Measurements from ENCODE around the gene ZFHX3. TPM values are rescaled to one million over a fixed set of nuclear protein-coding genes. Genes with fewer than 3 reads are reported as not detected.
"Not testable (repeated sequence)": the region's sequence is repeated elsewhere in the genome, so short reads cannot be mapped to it uniquely, and the experiment has no call there.

Gene ZFHX3
- total RNA-seq, 1 donor from 2014 or later, result 1.2 TPM

DNA sequence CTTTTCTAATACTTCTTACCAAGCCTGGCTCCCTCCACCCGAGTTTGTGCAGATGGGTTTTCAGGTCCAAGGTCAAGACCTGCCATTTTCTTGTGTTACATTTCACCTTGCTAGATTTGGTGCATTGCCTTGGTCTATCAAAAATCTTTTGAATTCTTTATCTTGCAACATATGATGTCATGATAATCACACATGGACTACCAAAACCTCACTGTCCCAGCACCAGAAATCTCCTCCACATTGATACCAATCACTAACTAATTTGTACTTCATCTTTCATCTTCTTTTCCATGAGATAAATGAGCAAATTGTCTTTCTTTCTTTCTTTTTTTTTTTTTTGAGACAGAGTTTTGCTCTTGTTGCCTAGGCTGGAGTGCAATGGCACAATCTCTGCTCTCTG lies 33.0 kb upstream of the ZFHX3 start:
- H3K27me3 Mint-ChIP-seq (ENCODE audit: low read depth), result peaks cover 2% of the 10 kb centered on the region
- H3K4me1 Mint-ChIP-seq (ENCODE audit: low read depth), result no peaks in the 10 kb centered on the region
- no peaks in the 10 kb centered on the region for H3K36me3 Mint-ChIP-seq (ENCODE audit: low read depth)

DNA sequence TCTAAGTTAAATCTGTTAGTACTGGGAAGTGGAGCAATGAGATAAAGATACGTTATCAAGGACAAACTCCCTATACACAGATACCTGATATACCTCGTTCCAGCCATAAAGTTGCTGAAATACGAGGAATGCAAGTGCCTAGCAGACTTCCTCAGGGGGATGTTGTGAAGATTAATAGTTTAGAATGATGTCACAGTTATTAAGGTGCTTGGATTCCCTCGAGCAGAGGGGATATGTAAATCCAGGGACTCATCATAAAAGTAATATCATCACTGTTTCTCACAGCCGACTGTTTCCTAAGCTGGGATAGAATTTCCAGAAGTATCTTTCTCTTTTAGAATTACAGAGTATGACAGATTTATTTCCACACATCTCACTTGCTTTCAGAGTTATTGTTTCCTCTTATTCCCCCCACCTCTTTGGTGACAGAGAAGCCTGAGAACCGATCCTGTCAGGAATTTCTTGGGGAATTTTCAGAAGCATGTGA lies 28.4 kb upstream of the ZFHX3 start:
- Mint-ChIP-seq H3K27ac (no peak overlapping the region), H3K4me1 (ENCODE audit: low read depth) (no peaks in the 10 kb centered on the region), H3K4me3 (ENCODE audit: low read depth) (no peak overlapping the region), H3K9me3 (no peaks in the 10 kb centered on the region), H3K36me3 (ENCODE audit: low read depth) (no peaks in the 10 kb centered on the region), H3K27me3 (ENCODE audit: low read depth) (peaks cover 12% of the 10 kb centered on the region)
- DNase-seq (ENCODE audit: low spot score), result no peak
- intact Hi-C loops (cut with micrococcal nuclease), result no loop called here

More for the DNA sequence above, 33.0 kb upstream of the ZFHX3 start:
- intact Hi-C loops (cut with micrococcal nuclease), result no loop called here
- Mint-ChIP-seq H3K27ac (no peak overlapping the region), H3K4me3 (ENCODE audit: low read depth) (no peak overlapping the region), H3K9me3 (peaks cover 5% of the 10 kb centered on the region)
- no peak for DNase-seq (ENCODE audit: low spot score)

DNA sequence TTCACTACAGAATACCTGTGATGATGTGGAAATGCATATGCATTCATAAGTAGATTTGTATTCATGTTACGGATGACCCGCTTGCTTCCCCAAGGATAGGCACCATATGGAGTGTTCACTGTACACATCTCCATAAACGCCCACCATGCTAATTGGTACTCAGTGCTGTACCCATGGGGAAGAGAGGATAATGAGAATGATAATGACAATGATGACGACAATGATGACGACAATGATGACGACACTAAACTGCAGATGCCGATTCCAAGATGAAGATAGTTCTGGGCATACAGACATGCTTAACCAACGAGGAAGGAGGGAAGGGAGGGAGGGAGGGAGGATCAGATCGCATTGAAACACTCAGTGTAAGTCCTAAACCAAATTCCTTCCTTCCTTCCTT lies 26.5 kb upstream of the ZFHX3 start:
- no peak overlapping the region for H3K4me3 Mint-ChIP-seq (ENCODE audit: low read depth)
- peaks cover 28% of the 10 kb centered on the region for H3K27me3 Mint-ChIP-seq (ENCODE audit: low read depth)
- no peaks in the 10 kb centered on the region for H3K36me3 Mint-ChIP-seq (ENCODE audit: low read depth)
- no peak overlapping the region for H3K27ac Mint-ChIP-seq
- intact Hi-C loops (cut with micrococcal nuclease), result no loop called here
- H3K9me3 Mint-ChIP-seq, result no peaks in the 10 kb centered on the region
- DNase-seq (ENCODE audit: low spot score), result no peak
- peaks cover 4% of the 10 kb centered on the region for H3K4me1 Mint-ChIP-seq (ENCODE audit: low read depth)

DNA sequence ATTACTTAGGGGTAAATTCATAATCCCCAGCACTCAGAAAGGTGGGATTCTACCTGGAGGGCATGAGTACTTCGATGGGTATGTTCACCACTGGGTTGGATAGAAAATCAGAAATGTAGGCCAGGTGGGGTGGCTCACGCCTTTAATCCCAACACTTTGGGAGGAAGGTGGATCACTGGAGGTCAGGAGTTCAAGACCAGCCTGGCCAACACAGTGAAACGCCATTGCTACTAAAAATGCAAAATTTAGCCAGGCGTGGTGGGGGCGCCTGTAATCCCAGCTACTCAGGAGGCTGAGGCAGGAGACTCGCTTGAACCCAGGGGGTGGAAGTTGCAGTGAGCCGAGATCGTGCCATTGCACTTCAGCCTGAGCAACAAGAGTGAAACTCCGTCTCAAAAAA lies 24.1 kb upstream of the ZFHX3 start:
- H3K36me3 Mint-ChIP-seq (ENCODE audit: low read depth); H3K4me1 Mint-ChIP-seq (ENCODE audit: low read depth); intact Hi-C loops (cut with micrococcal nuclease); H3K4me3 Mint-ChIP-seq (ENCODE audit: low read depth); H3K27ac Mint-ChIP-seq; H3K9me3 Mint-ChIP-seq; DNase-seq (ENCODE audit: low spot score): not testable (repeated sequence)
- H3K27me3 Mint-ChIP-seq (ENCODE audit: low read depth), result peaks cover 46% of the 10 kb centered on the region

DNA sequence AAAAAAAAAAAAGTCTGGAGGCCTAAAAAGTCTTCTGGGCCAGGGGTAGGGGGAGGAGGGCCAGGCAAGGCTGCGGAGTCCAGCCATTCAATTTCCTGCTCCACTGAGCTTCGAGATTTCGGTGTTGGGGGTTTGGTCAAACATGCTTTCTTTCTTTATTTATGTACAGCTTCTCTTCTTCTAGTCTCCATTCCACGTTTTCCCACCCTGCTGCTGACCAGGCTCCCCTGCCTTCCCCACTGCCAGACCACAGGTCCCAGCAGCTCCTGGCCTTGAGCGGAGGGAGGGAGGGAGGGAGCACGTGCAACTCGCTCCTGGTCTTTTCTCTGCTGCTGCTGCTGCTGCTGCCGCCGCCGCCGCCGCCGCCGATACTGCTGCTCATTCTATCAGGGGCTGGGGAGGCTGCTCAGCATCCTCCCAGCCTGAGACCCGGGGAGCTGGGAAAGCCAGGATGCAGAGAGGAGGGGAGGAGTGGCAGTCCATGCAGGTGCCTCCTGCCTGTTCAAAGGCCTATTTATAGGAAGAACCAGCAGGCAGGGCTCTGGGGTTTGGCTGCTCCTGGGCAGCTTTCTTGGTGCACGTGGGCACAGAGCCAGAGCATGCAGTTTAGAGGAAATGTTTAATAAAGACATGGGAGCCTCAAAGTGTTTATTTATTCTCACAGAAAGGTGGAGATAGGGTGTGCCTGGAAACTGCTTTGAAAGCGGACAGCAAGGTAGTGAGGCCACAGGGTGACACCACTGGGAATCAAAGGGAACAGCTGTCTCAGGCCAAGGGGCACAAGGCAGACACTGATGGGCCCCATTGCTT lies 23.4 kb upstream of the ZFHX3 start:
- H3K36me3 Mint-ChIP-seq (ENCODE audit: low read depth), result no peaks in the 10 kb centered on the region
- H3K27ac Mint-ChIP-seq, result no peak overlapping the region
- H3K27me3 Mint-ChIP-seq (ENCODE audit: low read depth), result peaks cover 45% of the 10 kb centered on the region
- no peaks in the 10 kb centered on the region for H3K9me3 Mint-ChIP-seq
- no peak for DNase-seq (ENCODE audit: low spot score)
- no peak overlapping the region for H3K4me3 Mint-ChIP-seq (ENCODE audit: low read depth)
- peaks cover 4% of the 10 kb centered on the region for H3K4me1 Mint-ChIP-seq (ENCODE audit: low read depth)
- intact Hi-C loops (cut with micrococcal nuclease), result no loop called here

DNA sequence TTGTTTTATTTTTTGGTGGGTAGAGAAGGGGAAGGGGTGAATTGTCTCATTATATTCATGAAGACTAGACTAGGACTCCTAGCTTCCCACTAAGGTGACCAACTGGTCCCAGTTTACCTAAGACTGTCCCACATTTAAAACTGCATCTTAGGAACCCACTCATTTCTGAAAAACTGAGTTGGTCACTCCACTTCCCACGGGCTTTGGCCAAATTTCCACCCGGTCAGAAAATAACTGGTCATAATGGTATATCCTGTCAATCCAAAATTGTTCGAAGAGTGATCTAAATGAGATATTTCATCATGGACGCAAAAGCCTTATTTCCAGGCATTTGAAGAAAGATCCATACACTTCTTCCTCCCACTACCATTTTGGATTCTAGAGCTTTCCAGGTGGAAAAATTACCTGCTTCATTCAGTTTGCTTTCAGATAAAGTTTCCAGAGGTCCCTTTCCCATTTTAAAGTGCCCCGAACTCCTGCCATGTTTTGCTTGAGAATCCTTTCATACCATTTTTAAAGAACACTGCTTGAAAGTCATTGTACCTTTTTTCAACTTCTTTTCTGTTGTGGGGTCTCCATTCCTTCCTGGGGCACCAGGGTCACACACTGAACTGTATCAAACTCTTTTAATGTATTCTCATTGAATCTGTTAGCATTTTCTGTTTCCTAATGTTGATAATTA lies 21.8 kb upstream of the ZFHX3 start:
- Mint-ChIP-seq H3K9me3 (no peaks in the 10 kb centered on the region), H3K27ac (no peak overlapping the region), H3K36me3 (ENCODE audit: low read depth) (no peaks in the 10 kb centered on the region), H3K27me3 (ENCODE audit: low read depth) (peaks cover 58% of the 10 kb centered on the region), H3K4me1 (ENCODE audit: low read depth) (peaks cover 4% of the 10 kb centered on the region), H3K4me3 (ENCODE audit: low read depth) (no peak overlapping the region)
- no peak for DNase-seq (ENCODE audit: low spot score)
- intact Hi-C loops (cut with micrococcal nuclease), result no loop called here

DNA sequence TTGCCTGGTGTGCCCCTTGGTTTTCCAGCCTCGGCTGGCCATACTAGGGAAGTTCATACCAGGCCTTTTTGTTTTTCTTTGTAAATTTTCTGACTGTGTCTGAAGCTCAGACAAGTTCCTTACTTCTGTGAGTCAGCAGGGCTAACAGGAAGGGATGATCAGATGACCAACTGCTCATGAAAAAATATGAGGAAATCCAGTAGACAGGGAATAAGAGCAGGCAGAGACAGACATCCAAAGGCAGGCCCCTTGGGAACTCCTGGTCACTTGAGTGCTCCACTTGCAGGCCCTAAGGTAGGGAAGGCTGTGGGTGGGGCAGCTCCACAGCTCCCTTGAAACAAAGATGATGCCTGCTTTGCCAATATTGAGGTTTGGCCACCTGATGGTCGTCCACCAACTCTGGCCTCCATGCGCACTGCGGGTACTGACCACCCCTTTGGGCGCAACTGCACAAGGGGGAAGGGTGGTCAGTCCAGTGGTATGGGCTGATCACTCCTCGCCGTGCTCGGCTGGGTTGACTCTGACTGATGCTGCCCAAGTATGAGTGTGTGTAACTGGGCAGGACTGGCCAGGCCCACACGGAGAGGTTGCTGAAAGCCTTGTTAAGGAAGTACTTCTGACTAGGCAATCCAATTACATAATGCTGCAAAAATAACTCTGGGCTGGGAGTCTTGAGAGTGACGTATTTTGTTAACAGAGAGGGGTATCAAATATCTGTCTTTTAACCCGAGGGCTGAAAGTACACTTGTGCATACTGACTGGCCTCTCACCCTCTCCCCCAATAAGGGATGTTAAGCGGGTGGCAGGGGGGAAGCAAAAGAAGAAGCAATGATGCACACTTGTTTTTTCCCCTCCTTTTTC lies 20.8 kb upstream of the ZFHX3 start:
- DNase-seq (ENCODE audit: low spot score), result no peak
- Mint-ChIP-seq H3K36me3 (ENCODE audit: low read depth) (no peaks in the 10 kb centered on the region), H3K9me3 (no peaks in the 10 kb centered on the region), H3K4me3 (ENCODE audit: low read depth) (no peak overlapping the region), H3K27me3 (ENCODE audit: low read depth) (peaks cover 66% of the 10 kb centered on the region), H3K27ac (no peak overlapping the region), H3K4me1 (ENCODE audit: low read depth) (peaks cover 4% of the 10 kb centered on the region)
- intact Hi-C loops (cut with micrococcal nuclease), result no loop called here

DNA sequence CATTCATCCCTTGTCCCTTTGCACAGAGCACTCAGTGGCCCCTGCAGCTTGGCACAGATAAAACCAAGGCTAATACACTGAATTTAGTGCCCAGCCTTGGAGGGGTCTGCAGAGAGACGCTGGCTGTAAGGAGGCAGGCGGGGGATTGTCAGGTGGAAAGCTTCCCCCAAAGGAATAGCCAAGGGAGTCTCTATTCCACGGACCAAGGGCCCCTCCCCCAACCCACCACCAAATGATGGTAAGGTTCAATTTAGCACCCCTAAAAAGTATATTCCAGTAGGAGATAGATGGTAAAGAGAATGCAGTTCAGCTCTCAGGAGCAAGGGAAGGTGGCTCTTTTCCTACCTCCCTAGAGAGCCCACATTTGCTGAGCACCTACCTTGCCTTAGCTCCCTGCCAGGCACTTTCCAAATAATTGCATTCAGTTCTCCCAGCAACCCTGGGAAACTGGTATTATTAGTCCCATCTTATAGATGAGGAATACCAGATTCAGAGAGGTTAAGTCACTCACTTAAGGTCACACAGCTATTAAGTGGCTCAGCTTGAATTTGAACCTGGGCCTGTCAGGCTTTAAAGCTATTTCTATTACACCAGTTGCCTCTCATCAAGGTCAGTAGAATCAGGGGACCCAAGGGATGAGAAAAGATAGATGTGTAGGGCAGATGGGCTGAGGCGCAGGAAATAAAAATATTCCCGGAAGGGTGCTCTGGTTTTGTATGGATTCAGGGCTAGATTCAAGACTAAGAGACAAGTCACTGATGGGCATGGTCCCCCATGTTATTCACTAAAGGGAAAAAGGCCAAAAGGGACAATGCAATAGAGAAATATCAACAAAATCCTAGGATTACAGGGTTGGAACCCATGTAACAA lies 20.0 kb upstream of the ZFHX3 start:
- no peak overlapping the region for H3K4me3 Mint-ChIP-seq (ENCODE audit: low read depth)

DNA sequence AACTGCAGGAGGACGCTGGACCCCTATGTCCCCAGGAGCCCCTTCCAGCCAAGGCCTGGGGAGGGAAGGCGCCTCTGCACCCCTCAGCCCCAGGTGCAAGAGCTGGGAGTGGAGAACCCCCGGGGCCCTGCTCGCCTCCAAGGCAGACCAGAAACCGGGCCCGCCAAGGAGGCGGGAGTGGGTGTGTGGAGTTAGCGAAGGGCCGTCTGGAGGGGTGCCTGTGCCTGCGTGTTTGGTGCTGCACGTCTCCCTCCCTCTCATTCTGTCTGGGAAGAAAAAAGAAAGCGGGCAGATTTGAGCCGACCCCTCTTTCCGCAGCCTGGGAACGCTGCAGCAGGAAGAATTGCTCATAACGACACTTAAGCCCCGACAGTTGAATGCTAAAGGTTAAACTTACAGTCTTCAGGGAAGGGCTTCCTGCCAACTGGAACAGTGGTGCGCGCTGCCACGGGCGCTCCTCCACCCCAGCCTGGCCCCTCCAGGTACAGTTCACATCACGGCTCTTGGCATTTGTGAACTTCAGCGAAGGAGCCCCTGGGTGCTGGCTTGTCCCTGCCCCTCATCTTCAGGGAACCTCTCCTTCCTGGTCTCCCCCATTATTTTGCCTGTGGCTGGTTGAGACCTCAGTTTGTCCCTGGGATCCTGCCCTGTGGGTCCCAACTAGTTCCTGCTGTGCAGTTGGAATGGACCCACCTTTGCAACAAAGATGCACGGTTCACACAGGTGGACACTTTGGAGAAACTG lies 19.2 kb upstream of the ZFHX3 start:
- H3K4me1 Mint-ChIP-seq (ENCODE audit: low read depth), result peaks cover 4% of the 10 kb centered on the region
- H3K27ac Mint-ChIP-seq, result no peak overlapping the region
- H3K4me3 Mint-ChIP-seq (ENCODE audit: low read depth), result no peak overlapping the region
- peaks cover 78% of the 10 kb centered on the region for H3K27me3 Mint-ChIP-seq (ENCODE audit: low read depth)
- intact Hi-C loops (cut with micrococcal nuclease), result no loop called here
- no peaks in the 10 kb centered on the region for H3K36me3 Mint-ChIP-seq (ENCODE audit: low read depth)
- no peaks in the 10 kb centered on the region for H3K9me3 Mint-ChIP-seq
- no peak for DNase-seq (ENCODE audit: low spot score)

More for the DNA sequence above, 20.0 kb upstream of the ZFHX3 start:
- Mint-ChIP-seq H3K9me3 (no peaks in the 10 kb centered on the region), H3K27ac (no peak overlapping the region), H3K4me1 (ENCODE audit: low read depth) (peaks cover 4% of the 10 kb centered on the region), H3K27me3 (ENCODE audit: low read depth) (peaks cover 71% of the 10 kb centered on the region), H3K36me3 (ENCODE audit: low read depth) (no peaks in the 10 kb centered on the region)
- no peak for DNase-seq (ENCODE audit: low spot score)
- intact Hi-C loops (cut with micrococcal nuclease), result no loop called here

DNA sequence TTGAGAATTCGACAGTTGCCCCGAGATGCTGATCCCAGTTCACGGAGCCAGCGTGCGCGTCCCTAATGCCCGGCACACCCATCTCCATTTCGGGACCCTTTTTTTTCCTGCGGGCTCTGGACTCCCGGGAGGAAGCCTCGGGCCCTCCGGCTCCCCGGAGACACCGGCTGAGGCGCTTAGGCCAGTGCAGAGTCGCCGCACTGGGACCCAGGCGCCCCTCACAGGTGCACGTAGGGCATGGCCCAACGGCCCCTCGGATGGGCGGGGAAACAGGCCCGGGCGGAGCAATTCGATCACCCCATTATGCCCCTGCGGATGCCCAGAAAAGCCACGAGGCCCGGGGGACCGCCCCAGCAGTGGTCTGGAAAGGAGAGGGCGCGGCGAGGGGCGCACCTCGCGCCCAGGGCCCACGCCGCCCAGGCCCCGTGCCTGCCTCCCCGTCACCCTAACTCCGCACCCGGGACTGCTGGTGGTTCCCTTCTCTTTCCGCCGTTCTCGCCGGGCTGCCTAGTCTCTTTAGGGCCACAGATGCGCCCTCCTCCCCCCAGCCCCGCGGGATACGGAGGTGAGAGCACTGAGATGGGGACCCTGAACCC lies 18.5 kb upstream of the ZFHX3 start:
- H3K4me3 Mint-ChIP-seq (ENCODE audit: low read depth), result no peak overlapping the region
- H3K9me3 Mint-ChIP-seq, result no peaks in the 10 kb centered on the region
- DNase-seq (ENCODE audit: low spot score), result no peak
- H3K36me3 Mint-ChIP-seq (ENCODE audit: low read depth), result no peaks in the 10 kb centered on the region
- intact Hi-C loops (cut with micrococcal nuclease), result no loop called here
- H3K4me1 Mint-ChIP-seq (ENCODE audit: low read depth), result peaks cover 4% of the 10 kb centered on the region
- no peak overlapping the region for H3K27ac Mint-ChIP-seq
- H3K27me3 Mint-ChIP-seq (ENCODE audit: low read depth), result peaks cover 78% of the 10 kb centered on the region

DNA sequence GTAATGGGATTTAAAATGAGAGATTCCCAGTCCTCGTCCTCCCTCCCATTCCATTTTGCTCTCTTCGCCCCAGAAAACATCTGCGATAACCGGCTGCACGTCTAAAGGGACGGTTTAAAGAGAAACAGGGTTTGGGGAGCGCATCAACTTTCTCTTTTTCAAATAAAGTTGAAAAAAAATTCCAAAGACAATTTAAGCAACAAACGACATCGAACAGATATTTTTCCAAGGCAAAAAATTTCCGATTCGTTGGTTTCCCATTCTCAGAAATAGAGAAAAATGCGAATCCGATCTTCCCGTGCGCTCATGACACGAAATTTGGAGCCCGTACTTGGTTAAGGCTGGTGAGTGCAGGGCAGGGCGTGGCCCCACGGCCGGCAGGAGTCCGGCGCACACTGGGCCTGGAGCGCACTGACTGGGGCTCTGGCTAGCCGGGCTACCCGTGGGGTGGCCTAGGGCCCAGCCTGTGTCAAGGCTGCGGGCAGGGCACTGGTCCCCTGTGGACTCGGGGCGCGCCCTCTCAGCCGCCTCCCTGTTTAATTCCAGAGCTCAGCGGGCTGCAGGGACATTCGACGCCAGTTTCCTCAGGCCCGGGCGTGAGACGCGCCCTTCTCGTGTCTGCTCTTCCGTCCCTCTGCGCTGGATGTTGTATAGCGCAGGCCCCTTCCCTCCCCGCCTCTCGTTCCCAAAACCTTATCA lies 17.9 kb upstream of the ZFHX3 start:
- H3K27ac Mint-ChIP-seq, result no peak overlapping the region
- no peaks in the 10 kb centered on the region for H3K36me3 Mint-ChIP-seq (ENCODE audit: low read depth)
- H3K4me3 Mint-ChIP-seq (ENCODE audit: low read depth), result no peak overlapping the region
- H3K4me1 Mint-ChIP-seq (ENCODE audit: low read depth), result peaks cover 2% of the 10 kb centered on the region
- H3K9me3 Mint-ChIP-seq, result no peaks in the 10 kb centered on the region
- H3K27me3 Mint-ChIP-seq (ENCODE audit: low read depth), result peaks cover 79% of the 10 kb centered on the region
- intact Hi-C loops (cut with micrococcal nuclease), result no loop called here
- no peak for DNase-seq (ENCODE audit: low spot score)

Measured in activated T-helper 2 cell treated with anti-CD3 and anti-CD28 coated beads, Interferon-gamma antibody, Interleukin-2, Interleukin-4, amounts not matched to agents 10 μg/mL and 5 μg/mL and 100 μg/mL, durations not matched to agents 14 hours and 24 hours and 36 hours (primary cell).